ENCODE data around the gene SPEN. TPM values are rescaled to one million over a fixed set of nuclear protein-coding genes. Genes with fewer than 3 reads are reported as not detected.

SPEN gene
- total and polyA plus RNA-seq, 9 of the 15 experiments (the other 6 are each of a cell fraction or from before 2014, with no cell fraction given), result 5.7 to 87.5 (median 27.2) TPM

DNA sequence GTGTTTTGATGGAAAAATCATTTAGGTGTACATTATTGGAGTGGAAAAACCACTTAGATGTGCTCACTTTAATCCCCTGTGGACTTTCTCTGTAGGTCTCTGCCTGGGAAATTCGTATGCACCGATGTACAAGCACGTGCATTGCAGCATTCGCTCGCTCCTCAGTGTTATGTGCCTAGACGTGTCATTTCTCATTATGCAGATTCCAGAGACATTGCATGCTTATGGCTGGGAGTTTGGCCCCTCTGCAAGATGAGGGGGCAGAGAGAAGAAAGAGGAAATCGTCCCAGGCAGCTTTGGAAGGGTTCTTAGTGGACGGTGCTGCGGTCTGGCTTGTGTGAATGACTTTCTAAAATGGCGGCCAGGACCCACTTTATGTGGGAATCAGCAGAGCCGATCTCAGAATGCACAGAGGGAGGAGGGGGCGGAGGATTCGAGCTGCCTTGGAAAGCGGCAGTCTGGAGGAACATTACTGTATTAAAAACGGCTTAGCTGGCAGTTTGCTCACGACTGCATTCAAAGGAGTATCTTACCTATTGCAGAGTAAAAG, 2.3 kb downstream of the SPEN start (continued):
- TF ChIP-seq, protein P1, sequence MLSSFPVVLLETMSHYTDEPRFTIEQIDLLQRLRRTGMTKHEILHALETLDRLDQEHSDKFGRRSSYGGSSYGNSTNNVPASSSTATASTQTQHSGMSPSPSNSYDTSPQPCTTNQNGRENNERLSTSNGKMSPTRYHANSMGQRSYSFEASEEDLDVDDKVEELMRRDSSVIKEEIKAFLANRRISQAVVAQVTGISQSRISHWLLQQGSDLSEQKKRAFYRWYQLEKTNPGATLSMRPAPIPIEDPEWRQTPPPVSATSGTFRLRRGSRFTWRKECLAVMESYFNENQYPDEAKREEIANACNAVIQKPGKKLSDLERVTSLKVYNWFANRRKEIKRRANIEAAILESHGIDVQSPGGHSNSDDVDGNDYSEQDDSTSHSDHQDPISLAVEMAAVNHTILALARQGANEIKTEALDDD (IDR thresholded peaks at IDR 0.05), result no peak; the same call in 1 of the 2 replicates
- no peak for TF ChIP-seq SREBF2 (CRISPR knock-in tag; IDR thresholded peaks at IDR 0.05)
- no peak for TF ChIP-seq ZNF407 (IDR thresholded peaks at IDR 0.05; ENCODE audit: low read depth)
- no peak for TF ChIP-seq ZNF696 (CRISPR knock-in tag; conservative IDR thresholded peaks at IDR 0.05)
- no peak for TF ChIP-seq ZNF75A (CRISPR knock-in tag; IDR thresholded peaks at IDR 0.05)
- no peak for TF ChIP-seq STAG1 (CRISPR knock-in tag; IDR thresholded peaks at IDR 0.05; ENCODE audit: borderline replicate concordance)
- TF ChIP-seq ZFPM2 (CRISPR knock-in tag; IDR thresholded peaks at IDR 0.05), result 0 out of 2 replicates have a peak, but pooled peaks have one; percentile 52
- TF ChIP-seq ARID2 (IDR thresholded peaks at IDR 0.05), result no peak
- TF ChIP-seq, protein P2, sequence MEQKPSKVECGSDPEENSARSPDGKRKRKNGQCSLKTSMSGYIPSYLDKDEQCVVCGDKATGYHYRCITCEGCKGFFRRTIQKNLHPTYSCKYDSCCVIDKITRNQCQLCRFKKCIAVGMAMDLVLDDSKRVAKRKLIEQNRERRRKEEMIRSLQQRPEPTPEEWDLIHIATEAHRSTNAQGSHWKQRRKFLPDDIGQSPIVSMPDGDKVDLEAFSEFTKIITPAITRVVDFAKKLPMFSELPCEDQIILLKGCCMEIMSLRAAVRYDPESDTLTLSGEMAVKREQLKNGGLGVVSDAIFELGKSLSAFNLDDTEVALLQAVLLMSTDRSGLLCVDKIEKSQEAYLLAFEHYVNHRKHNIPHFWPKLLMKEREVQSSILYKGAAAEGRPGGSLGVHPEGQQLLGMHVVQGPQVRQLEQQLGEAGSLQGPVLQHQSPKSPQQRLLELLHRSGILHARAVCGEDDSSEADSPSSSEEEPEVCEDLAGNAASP (IDR thresholded peaks at IDR 0.05), result no peak
- TF ChIP-seq ZNF133 (CRISPR knock-in tag; IDR thresholded peaks at IDR 0.05), result no peak
- TF ChIP-seq, protein P3, sequence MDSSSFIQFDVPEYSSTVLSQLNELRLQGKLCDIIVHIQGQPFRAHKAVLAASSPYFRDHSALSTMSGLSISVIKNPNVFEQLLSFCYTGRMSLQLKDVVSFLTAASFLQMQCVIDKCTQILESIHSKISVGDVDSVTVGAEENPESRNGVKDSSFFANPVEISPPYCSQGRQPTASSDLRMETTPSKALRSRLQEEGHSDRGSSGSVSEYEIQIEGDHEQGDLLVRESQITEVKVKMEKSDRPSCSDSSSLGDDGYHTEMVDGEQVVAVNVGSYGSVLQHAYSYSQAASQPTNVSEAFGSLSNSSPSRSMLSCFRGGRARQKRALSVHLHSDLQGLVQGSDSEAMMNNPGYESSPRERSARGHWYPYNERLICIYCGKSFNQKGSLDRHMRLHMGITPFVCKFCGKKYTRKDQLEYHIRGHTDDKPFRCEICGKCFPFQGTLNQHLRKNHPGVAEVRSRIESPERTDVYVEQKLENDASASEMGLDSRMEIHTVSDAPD (CRISPR knock-in tag; IDR thresholded peaks at IDR 0.05), result no peak
- TF ChIP-seq NR3C1 (CRISPR knock-in tag; IDR thresholded peaks at IDR 0.05), result no peak
- TF ChIP-seq KAT7 (CRISPR knock-in tag; IDR thresholded peaks at IDR 0.05; ENCODE audit: borderline replicate concordance), result no peak
- TF ChIP-seq ZNF217 (CRISPR knock-in tag; IDR thresholded peaks at IDR 0.05), result no peak
- TF ChIP-seq SRF (CRISPR knock-in tag; IDR thresholded peaks at IDR 0.05), result no peak

All from K562 (cell line).